Measurements from ENCODE around the gene ZNF423.

Gene ZNF423

GRCh38 chr16:49867796-49868668 lies 12.1 kb upstream of the ZNF423 start:
- H2BK5ac ChIP-seq (ENCODE audit: low read depth, low read length, poor library complexity, severe bottlenecking) = no peak overlapping the region
- DNase-seq = no peak
- H2BK12ac ChIP-seq (ENCODE audit: low read length in 2 of 2) = no peak overlapping the region
- H3K4ac ChIP-seq (ENCODE audit: low read depth in 1 of 2, low read length in 2 of 2) = no peak overlapping the region
- no peak overlapping the region for H3K9ac ChIP-seq (ENCODE audit: low read length)
- no peak overlapping the region for H2AFZ ChIP-seq (ENCODE audit: low read depth, low read length)
- no peak overlapping the region for H2BK120ac ChIP-seq (ENCODE audit: low read depth, low read length)
- H3K27me3 ChIP-seq (ENCODE audit: control insufficient read depth in 1 of 2, insufficient read depth in 1 of 2, low read length in 2 of 2) = peaks cover 14 to 40% of the 10 kb centered on the region in 2 experiments
- no peak overlapping the region for H3K27ac ChIP-seq (ENCODE audit: low read length, poor library complexity, severe bottlenecking)
- WGBS = 83% methylated on average over 35 of the region's 38 CpGs
- no peak overlapping the region for H3K23ac ChIP-seq (ENCODE audit: low read length in 2 of 2)
- no peak overlapping the region for H3K4me2 ChIP-seq (ENCODE audit: low read length, poor library complexity, severe bottlenecking)
- H4K91ac ChIP-seq (ENCODE audit: low read length) = no peak overlapping the region
- no peaks in the 10 kb centered on the region for H3K9me3 ChIP-seq (ENCODE audit: control insufficient read depth, low read length)
- no peaks in the 10 kb centered on the region for H3K79me1 ChIP-seq (replicated peaks; ENCODE audit: low read length, poor library complexity, severe bottlenecking)
- H3K4me3 ChIP-seq (ENCODE audit: insufficient read depth in 1 of 2, low read depth in 1 of 2, low read length in 2 of 2) = no peak overlapping the region
- no peaks in the 10 kb centered on the region for H3K36me3 ChIP-seq (ENCODE audit: control insufficient read depth in 1 of 2, insufficient read depth in 2 of 2, low read depth in 1 of 2, low read length in 2 of 2)
- no peak overlapping the region for H4K8ac ChIP-seq (ENCODE audit: low read length)
- H3K18ac ChIP-seq (ENCODE audit: low read depth in 1 of 2, low read length in 2 of 2) = no peak overlapping the region
- no peak overlapping the region for H2AK5ac ChIP-seq (ENCODE audit: low read length, severe bottlenecking)
- no peak overlapping the region for H3K14ac ChIP-seq (ENCODE audit: low read length in 2 of 2)
- H2BK15ac ChIP-seq (ENCODE audit: low read depth, poor library complexity, severe bottlenecking) = no peak overlapping the region
- peaks cover 3% of the 10 kb centered on the region for H3K4me1 ChIP-seq (ENCODE audit: control insufficient read depth, insufficient read depth, low read depth, low read length)

- Histone ChIP-seq H3K36me3 (ENCODE audit: control insufficient read depth in 1 of 2, insufficient read depth in 2 of 2, low read depth in 1 of 2, low read length in 2 of 2) (no peaks in the 10 kb centered on the region), H3K9ac (ENCODE audit: low read length) (no peak overlapping the region), H2AK5ac (ENCODE audit: low read length, severe bottlenecking) (no peak overlapping the region), H4K91ac (ENCODE audit: low read length) (no peak overlapping the region), H3K9me3 (ENCODE audit: control insufficient read depth, low read length) (no peaks in the 10 kb centered on the region), H3K79me1 (replicated peaks; ENCODE audit: low read length, poor library complexity, severe bottlenecking) (no peaks in the 10 kb centered on the region), H2BK120ac (ENCODE audit: low read depth, low read length) (no peak overlapping the region), H2BK12ac (ENCODE audit: low read length in 2 of 2) (no peak overlapping the region), H3K18ac (ENCODE audit: low read depth in 1 of 2, low read length in 2 of 2) (no peak overlapping the region), H3K4me2 (ENCODE audit: low read length, poor library complexity, severe bottlenecking) (no peak overlapping the region), H2BK5ac (ENCODE audit: low read depth, low read length, poor library complexity, severe bottlenecking) (no peak overlapping the region), H3K4me3 (ENCODE audit: insufficient read depth in 1 of 2, low read depth in 1 of 2, low read length in 2 of 2) (no peak overlapping the region), H3K14ac (ENCODE audit: low read length in 2 of 2) (no peak overlapping the region), H2AFZ (ENCODE audit: low read depth, low read length) (no peak overlapping the region), H3K23ac (ENCODE audit: low read length in 2 of 2) (no peak overlapping the region), H3K27ac (ENCODE audit: low read length, poor library complexity, severe bottlenecking) (no peak overlapping the region), H3K4ac (ENCODE audit: low read depth in 1 of 2, low read length in 2 of 2) (no peak overlapping the region), H2BK15ac (ENCODE audit: low read depth, poor library complexity, severe bottlenecking) (no peak overlapping the region), H3K4me1 (ENCODE audit: control insufficient read depth, insufficient read depth, low read depth, low read length) (peaks cover 3% of the 10 kb centered on the region), H3K27me3 (ENCODE audit: control insufficient read depth in 1 of 2, insufficient read depth in 1 of 2, low read length in 2 of 2) (peaks cover 19 to 39% of the 10 kb centered on the region in 2 experiments), H4K8ac (ENCODE audit: low read length) (no peak overlapping the region)
- DNase-seq = no peak
- no CpG with 5 or more reads among the region's 2 CpGs for WGBS
Observed at GRCh38 chr16:49867234-49867633, 11.3 kb upstream of the ZNF423 start.

GRCh38 chr16:49866595-49867071 lies 10.7 kb upstream of the ZNF423 start:
- H3K4me3 ChIP-seq (ENCODE audit: insufficient read depth in 1 of 2, low read depth in 1 of 2, low read length in 2 of 2) = no peak overlapping the region
- H3K9ac ChIP-seq (ENCODE audit: low read length) = no peak overlapping the region
- H3K14ac ChIP-seq (ENCODE audit: low read length in 2 of 2) = no peak overlapping the region
- no peak overlapping the region for H2BK12ac ChIP-seq (ENCODE audit: low read length in 2 of 2)
- H3K18ac ChIP-seq (ENCODE audit: low read depth in 1 of 2, low read length in 2 of 2) = no peak overlapping the region
- H4K8ac ChIP-seq (ENCODE audit: low read length) = no peak overlapping the region
- no peak overlapping the region for H2BK15ac ChIP-seq (ENCODE audit: low read depth, poor library complexity, severe bottlenecking)
- no peak overlapping the region for H3K4ac ChIP-seq (ENCODE audit: low read depth in 1 of 2, low read length in 2 of 2)
- no peak overlapping the region for H3K4me2 ChIP-seq (ENCODE audit: low read length, poor library complexity, severe bottlenecking)
- WGBS = 40% methylated on average over 14 of the region's 14 CpGs
- no peaks in the 10 kb centered on the region for H3K36me3 ChIP-seq (ENCODE audit: control insufficient read depth in 1 of 2, insufficient read depth in 2 of 2, low read depth in 1 of 2, low read length in 2 of 2)
- peaks cover 3% of the 10 kb centered on the region for H3K4me1 ChIP-seq (ENCODE audit: control insufficient read depth, insufficient read depth, low read depth, low read length)
- no peak overlapping the region for H2AFZ ChIP-seq (ENCODE audit: low read depth, low read length)
- DNase-seq = no peak
- no peak overlapping the region for H2BK120ac ChIP-seq (ENCODE audit: low read depth, low read length)
- no peaks in the 10 kb centered on the region for H3K79me1 ChIP-seq (replicated peaks; ENCODE audit: low read length, poor library complexity, severe bottlenecking)
- peaks cover 20 to 41% of the 10 kb centered on the region in 2 experiments for H3K27me3 ChIP-seq (ENCODE audit: control insufficient read depth in 1 of 2, insufficient read depth in 1 of 2, low read length in 2 of 2)
- H3K27ac ChIP-seq (ENCODE audit: low read length, poor library complexity, severe bottlenecking) = no peak overlapping the region
- peak overlapping the region in 1 of 2 experiments; percentile 14 for H3K23ac ChIP-seq (ENCODE audit: low read length in 2 of 2)
- H2BK5ac ChIP-seq (ENCODE audit: low read depth, low read length, poor library complexity, severe bottlenecking) = no peak overlapping the region
- H3K9me3 ChIP-seq (ENCODE audit: control insufficient read depth, low read length) = no peaks in the 10 kb centered on the region
- H4K91ac ChIP-seq (ENCODE audit: low read length) = no peak overlapping the region
- no peak overlapping the region for H2AK5ac ChIP-seq (ENCODE audit: low read length, severe bottlenecking)

GRCh38 chr16:49862694-49863093 lies 6.8 kb upstream of the ZNF423 start:
- Histone ChIP-seq H2AK5ac (ENCODE audit: low read length, severe bottlenecking) (no peak overlapping the region), H2BK5ac (ENCODE audit: low read depth, low read length, poor library complexity, severe bottlenecking) (no peak overlapping the region), H3K4ac (ENCODE audit: low read depth in 1 of 2, low read length in 2 of 2) (no peak overlapping the region), H3K4me2 (ENCODE audit: low read length, poor library complexity, severe bottlenecking) (no peak overlapping the region), H3K36me3 (ENCODE audit: control insufficient read depth in 1 of 2, insufficient read depth in 2 of 2, low read depth in 1 of 2, low read length in 2 of 2) (no peaks in the 10 kb centered on the region), H3K14ac (ENCODE audit: low read length in 2 of 2) (no peak overlapping the region), H2BK12ac (ENCODE audit: low read length in 2 of 2) (no peak overlapping the region), H3K4me3 (ENCODE audit: insufficient read depth in 1 of 2, low read depth in 1 of 2, low read length in 2 of 2) (no peak overlapping the region), H3K27ac (ENCODE audit: low read length, poor library complexity, severe bottlenecking) (no peak overlapping the region), H3K23ac (ENCODE audit: low read length in 2 of 2) (no peak overlapping the region), H2AFZ (ENCODE audit: low read depth, low read length) (no peak overlapping the region), H3K18ac (ENCODE audit: low read depth in 1 of 2, low read length in 2 of 2) (no peak overlapping the region), H2BK120ac (ENCODE audit: low read depth, low read length) (no peak overlapping the region), H3K4me1 (ENCODE audit: control insufficient read depth, insufficient read depth, low read depth, low read length) (peaks cover 19% of the 10 kb centered on the region), H3K9me3 (ENCODE audit: control insufficient read depth, low read length) (no peaks in the 10 kb centered on the region), H3K9ac (ENCODE audit: low read length) (no peak overlapping the region), H3K79me1 (replicated peaks; ENCODE audit: low read length, poor library complexity, severe bottlenecking) (no peaks in the 10 kb centered on the region), H4K8ac (ENCODE audit: low read length) (no peak overlapping the region), H3K27me3 (ENCODE audit: control insufficient read depth in 1 of 2, insufficient read depth in 1 of 2, low read length in 2 of 2) (peaks cover 38 to 42% of the 10 kb centered on the region in 2 experiments), H2BK15ac (ENCODE audit: low read depth, poor library complexity, severe bottlenecking) (no peak overlapping the region), H4K91ac (ENCODE audit: low read length) (no peak overlapping the region)
- 77% methylated on average over 2 of the region's 4 CpGs for WGBS
- DNase-seq = no peak

All from mesenchymal stem cell (in vitro differentiated cells and primary cell).